Body of pancreas (tissue), 4 donors: ENCODE data around the gene AWAT2.

Experiments used
- POLR2A ChIP-seq, 3 donors: fragments of 450-650 bp; IDR thresholded peaks; one replicate each; pipeline ENCODE4 v1.6.1; 2016; ENCODE audit warnings: antibody characterized with exemption in 3 of 3, mild to moderate bottlenecking in 2 of 3
- TF ChIP-seq, protein P1 (sequence below), 7 experiments: fragments of 450-650 bp in 4 of 7; fragments of 200-600 bp in 3 of 7; sonication (generic) in 3 of 7; IDR thresholded peaks; one replicate each; pipeline ENCODE4 v1.5.1; 2016 to 2019; ENCODE audit warnings: antibody characterized with exemption in 7 of 7

DNA sequence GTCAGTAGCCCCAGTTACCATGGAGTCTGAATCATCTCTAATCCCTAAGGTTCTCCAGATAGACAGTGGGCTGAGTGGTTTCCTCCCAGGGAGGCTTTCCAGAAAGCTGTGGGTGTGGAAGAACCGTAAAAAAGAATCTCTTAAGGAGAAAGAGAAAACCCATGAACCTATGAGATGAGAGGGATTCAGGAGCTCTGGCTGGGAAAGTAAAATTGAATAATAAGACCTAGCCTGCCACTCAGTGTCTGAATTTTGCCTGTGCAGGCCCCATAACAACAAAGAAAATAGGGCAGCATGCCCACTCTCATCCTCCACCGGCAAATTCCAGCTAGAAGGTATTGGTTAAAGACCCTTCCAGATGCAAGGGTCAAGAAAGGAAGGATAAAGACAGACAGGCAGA is 16.9 kb downstream of the AWAT2 start:
- TF ChIP-seq POLR2A (IDR thresholded peaks at IDR 0.05): no peak
- TF ChIP-seq, protein P1, sequence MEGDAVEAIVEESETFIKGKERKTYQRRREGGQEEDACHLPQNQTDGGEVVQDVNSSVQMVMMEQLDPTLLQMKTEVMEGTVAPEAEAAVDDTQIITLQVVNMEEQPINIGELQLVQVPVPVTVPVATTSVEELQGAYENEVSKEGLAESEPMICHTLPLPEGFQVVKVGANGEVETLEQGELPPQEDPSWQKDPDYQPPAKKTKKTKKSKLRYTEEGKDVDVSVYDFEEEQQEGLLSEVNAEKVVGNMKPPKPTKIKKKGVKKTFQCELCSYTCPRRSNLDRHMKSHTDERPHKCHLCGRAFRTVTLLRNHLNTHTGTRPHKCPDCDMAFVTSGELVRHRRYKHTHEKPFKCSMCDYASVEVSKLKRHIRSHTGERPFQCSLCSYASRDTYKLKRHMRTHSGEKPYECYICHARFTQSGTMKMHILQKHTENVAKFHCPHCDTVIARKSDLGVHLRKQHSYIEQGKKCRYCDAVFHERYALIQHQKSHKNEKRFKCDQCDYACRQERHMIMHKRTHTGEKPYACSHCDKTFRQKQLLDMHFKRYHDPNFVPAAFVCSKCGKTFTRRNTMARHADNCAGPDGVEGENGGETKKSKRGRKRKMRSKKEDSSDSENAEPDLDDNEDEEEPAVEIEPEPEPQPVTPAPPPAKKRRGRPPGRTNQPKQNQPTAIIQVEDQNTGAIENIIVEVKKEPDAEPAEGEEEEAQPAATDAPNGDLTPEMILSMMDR (IDR thresholded peaks at IDR 0.05): no peak
